GM10266 (cell line): ENCODE measurements around the gene GRM4.

Experiments
- DNase-seq: peaks from one replicate; pipeline ENCODE4 v3.0.0; 2012; ENCODE audit errors: extremely low spot score
- CTCF ChIP-seq: IDR thresholded peaks from 2 replicates; pipeline ENCODE4 v1.5.1; 2012; ENCODE audit warnings: mild to moderate bottlenecking, low read depth; ENCODE audit not compliant: control insufficient read depth, insufficient read depth; ENCODE audit errors: missing control alignments

Gene GRM4

DNA sequence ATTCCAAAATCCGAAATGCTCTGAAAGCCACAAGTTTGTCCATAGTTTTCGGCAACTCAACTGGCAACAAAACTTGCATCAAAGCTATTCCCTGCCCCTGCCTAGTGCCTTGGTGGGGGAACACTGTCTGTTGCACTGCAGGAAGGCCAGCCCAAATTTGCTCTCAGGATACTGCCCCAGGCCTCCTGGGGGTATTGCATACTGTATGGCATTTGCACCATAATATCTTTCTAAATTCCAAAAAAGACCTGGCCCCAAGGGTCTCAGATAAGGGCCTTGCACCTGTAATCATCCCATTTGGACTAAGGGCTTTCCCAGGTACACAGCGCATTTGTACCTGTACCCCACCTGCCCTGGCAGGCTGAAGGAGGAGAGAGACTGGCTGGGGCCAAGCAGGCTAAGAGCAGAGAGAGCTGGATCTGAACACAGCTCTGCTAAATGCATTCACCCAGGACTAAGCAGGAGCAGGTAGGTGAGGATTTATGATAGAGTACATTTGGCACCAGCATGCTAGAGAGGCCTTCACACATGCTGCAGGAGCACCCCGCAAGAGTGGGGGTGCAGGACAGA is 4.0 kb upstream of the GRM4 start:
- no peak for TF ChIP-seq CTCF
- DNase-seq: no peak

- no peak for DNase-seq
- no peak for TF ChIP-seq CTCF
Observed at GRCh38 chr6:34149452-34149810, 3.5 kb upstream of the GRM4 start.

DNA sequence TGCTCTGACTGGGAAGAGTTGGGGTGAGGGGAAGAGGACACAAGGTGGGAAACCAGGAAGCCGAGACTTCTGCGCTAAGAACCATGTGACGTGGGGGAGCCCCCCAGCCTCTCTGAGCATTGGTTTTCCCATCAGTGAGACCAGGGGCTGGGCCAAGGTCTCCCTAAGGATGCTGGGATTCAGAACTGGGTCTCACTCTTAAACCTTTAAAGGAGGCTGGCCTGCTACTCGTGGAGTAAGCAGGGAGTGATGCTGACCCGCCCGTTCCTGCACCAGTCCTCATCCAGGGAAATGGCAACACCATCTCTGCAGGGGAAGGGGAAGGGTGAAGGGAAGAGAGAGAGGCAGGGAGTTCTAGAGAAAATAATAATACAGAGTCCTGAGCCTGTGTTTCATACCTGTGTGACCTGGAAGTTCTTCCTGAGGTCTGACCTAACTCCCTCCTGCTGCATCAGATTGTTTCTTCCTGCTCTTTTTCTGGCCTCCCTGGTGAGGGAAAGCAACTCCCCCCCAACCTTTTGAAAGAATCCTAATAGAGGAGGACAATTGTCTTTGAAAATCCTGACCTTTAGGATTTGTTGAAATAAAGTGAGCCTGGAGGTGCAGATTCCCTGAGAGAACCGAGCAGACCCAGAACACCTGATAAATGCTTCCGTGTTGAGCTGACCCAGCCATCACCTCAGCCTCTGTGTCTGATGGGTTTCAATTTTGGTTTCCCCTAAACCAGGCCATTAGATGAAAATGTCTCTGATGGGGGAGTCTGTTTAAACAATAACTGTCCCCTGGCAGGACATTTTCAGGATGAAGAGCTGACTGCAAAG is 3.0 kb upstream of the GRM4 start:
- no peak for TF ChIP-seq CTCF
- no peak for DNase-seq

DNA sequence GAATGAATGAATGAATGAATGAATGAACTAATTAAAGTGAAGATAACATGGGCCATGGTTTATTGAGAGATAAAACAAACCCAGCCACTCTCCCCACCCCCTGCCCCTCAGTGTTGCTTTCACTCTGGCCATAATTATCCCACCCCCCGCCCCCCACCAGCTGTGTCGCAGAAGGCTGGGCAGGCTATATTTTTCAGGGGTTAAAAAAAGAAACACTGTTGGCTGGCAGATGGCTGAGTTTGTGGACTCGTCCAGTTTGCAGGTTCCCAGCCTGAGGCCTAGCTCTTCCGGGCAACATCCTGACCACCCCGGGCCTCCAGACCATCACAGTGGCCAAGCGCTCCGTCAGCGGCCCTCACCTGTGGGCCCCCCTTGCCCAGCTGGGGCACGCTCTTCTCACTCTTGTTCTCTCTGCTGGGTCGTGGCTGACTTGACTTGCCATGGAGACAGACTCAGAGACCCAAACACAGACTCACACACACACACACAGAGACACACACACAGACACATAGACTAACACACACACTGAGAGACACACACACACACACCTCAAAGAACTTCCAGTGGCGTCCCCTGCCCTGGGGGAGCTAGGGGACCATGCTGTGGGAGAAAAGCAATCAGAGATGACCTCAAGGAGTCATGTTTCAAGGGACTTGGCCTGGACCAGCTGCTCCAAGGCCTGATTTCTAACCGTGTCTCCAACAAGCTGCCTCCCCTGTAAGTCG is 2.2 kb upstream of the GRM4 start:
- DNase-seq: no peak
- no peak for TF ChIP-seq CTCF

DNA sequence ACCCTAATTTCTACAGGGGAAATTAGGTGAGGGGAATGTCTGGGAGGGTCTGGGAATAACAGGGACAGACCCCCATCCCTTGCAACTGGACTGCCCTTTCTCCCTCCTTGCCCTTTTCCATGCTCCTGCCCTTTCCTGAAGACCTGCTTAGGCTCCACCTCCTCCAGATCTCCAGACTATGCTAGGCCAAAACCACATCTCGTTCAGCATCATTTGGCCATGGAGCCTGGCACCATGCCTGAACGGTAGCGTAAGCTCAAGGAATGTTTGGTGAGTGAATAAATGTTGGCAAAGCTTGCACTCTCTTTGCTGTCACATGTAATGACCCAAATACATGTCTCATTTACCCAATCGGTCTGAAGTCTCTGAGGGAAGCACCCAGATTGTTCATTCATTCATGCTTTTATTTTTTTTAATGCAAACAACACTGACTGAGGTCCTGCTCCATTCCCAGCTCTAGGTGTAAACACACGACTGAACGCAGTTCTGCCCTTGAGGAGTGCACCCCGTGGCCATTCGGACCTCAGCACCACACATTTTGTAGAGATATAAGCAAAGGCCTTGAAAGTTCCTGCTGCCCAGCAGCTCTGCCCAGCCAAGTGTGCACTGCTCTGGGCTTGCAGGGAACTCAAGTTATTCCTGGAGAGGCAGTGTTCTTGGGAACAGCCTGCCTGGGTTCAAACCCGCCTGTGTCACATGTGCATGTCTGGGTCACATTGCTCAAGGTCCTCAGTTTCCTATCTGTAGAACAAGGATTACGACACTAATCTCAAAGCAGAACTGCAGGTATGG is 1.1 kb upstream of the GRM4 start:
- DNase-seq: no peak
- no peak for TF ChIP-seq CTCF

- no peak for TF ChIP-seq CTCF
- no peak for DNase-seq
Observed at GRCh38 chr6:34145161-34146020, 496 bp downstream of the GRM4 start.
